ENCODE results near the gene ITGA11. TPM values are rescaled to one million over a fixed set of nuclear protein-coding genes. Genes with fewer than 3 reads are reported as not detected.
A peak's percentile ranks its signal among the peaks of the same experiment; 100 is the strongest.

Gene ITGA11
- total and polyA plus RNA-seq, 5 donors: 11.6 to 34.0 (median 20.4) TPM

- 95% methylated on average over 3 of the region's 3 CpGs for WGBS
- DNase-seq (no peak), ATAC-seq (no peak)
- no peak overlapping the region for H3K4me3 ChIP-seq (ENCODE audit: low read length)
- no peaks in the 10 kb centered on the region for H3K27me3 ChIP-seq (ENCODE audit: control insufficient read depth, insufficient read depth)
- H3K9me3 ChIP-seq (ENCODE audit: control insufficient read depth, low read length): no peaks in the 10 kb centered on the region
- intact Hi-C loops (cut with DNase I): no loop called here
- peaks cover 9% of the 10 kb centered on the region for H3K4me1 ChIP-seq (ENCODE audit: control insufficient read depth, insufficient read depth, low read length)
- H3K27ac ChIP-seq (ENCODE audit: low read length): no peak overlapping the region
These were observed 15.2 kb upstream of the ITGA11 start for GRCh38 chr15:68447209-68447608.

- DNase-seq: no peak
- intact Hi-C loops (cut with DNase I): no loop called here
- Histone ChIP-seq H3K4me3 (ENCODE audit: low read length) (no peak overlapping the region), H3K4me1 (ENCODE audit: control insufficient read depth, insufficient read depth, low read length) (peaks cover 7% of the 10 kb centered on the region), H3K9me3 (ENCODE audit: control insufficient read depth, low read length) (no peaks in the 10 kb centered on the region), H3K27ac (ENCODE audit: low read length) (no peak overlapping the region), H3K27me3 (ENCODE audit: control insufficient read depth, insufficient read depth) (no peaks in the 10 kb centered on the region)
- WGBS: 81% methylated on average over 2 of the region's 2 CpGs
- ATAC-seq: no peak
These were observed 13.4 kb upstream of the ITGA11 start for GRCh38 chr15:68445351-68445750.

GRCh38 chr15:68444336-68444735 lies 12.4 kb upstream of the ITGA11 start:
- Histone ChIP-seq H3K4me3 (ENCODE audit: low read length) (no peak overlapping the region), H3K27me3 (ENCODE audit: control insufficient read depth, insufficient read depth) (no peaks in the 10 kb centered on the region), H3K27ac (ENCODE audit: low read length) (no peak overlapping the region), H3K4me1 (ENCODE audit: control insufficient read depth, insufficient read depth, low read length) (peaks cover under 1% of the 10 kb centered on the region), H3K9me3 (ENCODE audit: control insufficient read depth, low read length) (no peaks in the 10 kb centered on the region)
- ATAC-seq (no peak), DNase-seq (no peak)
- intact Hi-C loops (cut with DNase I): no loop called here

GRCh38 chr15:68442903-68443302 lies 10.9 kb upstream of the ITGA11 start:
- 75% methylated on average over 2 of the region's 2 CpGs for WGBS
- intact Hi-C loops (cut with DNase I): no loop called here

GRCh38 chr15:68442041-68442440 lies 10.1 kb upstream of the ITGA11 start:
- DNase-seq: peak; percentile 52 to 78 (median 67)
- ATAC-seq: no peak
- no peaks in the 10 kb centered on the region for H3K9me3 ChIP-seq (ENCODE audit: control insufficient read depth, low read length)
- intact Hi-C loops (cut with DNase I): no loop called here
- no peaks in the 10 kb centered on the region for H3K27me3 ChIP-seq (ENCODE audit: control insufficient read depth, insufficient read depth)
- 67% methylated on average over 4 of the region's 4 CpGs for WGBS
- no peak overlapping the region for H3K27ac ChIP-seq (ENCODE audit: low read length)
- no peak overlapping the region for H3K4me3 ChIP-seq (ENCODE audit: low read length)
- peaks cover 4% of the 10 kb centered on the region for H3K4me1 ChIP-seq (ENCODE audit: control insufficient read depth, insufficient read depth, low read length)

More at GRCh38 chr15:68442903-68443302, 10.9 kb upstream of the ITGA11 start:
- Histone ChIP-seq H3K4me3 (ENCODE audit: low read length) (no peak overlapping the region), H3K9me3 (ENCODE audit: control insufficient read depth, low read length) (no peaks in the 10 kb centered on the region), H3K27ac (ENCODE audit: low read length) (no peak overlapping the region), H3K27me3 (ENCODE audit: control insufficient read depth, insufficient read depth) (no peaks in the 10 kb centered on the region), H3K4me1 (ENCODE audit: control insufficient read depth, insufficient read depth, low read length) (peaks cover 4% of the 10 kb centered on the region)
- no peak for ATAC-seq
- DNase-seq: no peak

GRCh38 chr15:68441045-68441743 lies 9.2 kb upstream of the ITGA11 start:
- DNase-seq (no peak), ATAC-seq (peak; percentile 68 to 77)
- H3K27me3 ChIP-seq (ENCODE audit: control insufficient read depth, insufficient read depth): no peaks in the 10 kb centered on the region
- WGBS: 59% methylated on average over 3 of the region's 3 CpGs
- peaks cover 4% of the 10 kb centered on the region for H3K4me1 ChIP-seq (ENCODE audit: control insufficient read depth, insufficient read depth, low read length)
- H3K9me3 ChIP-seq (ENCODE audit: control insufficient read depth, low read length): no peaks in the 10 kb centered on the region
- no peak overlapping the region for H3K27ac ChIP-seq (ENCODE audit: low read length)
- intact Hi-C loops (cut with DNase I): no loop called here
- no peak overlapping the region for H3K4me3 ChIP-seq (ENCODE audit: low read length)

GRCh38 chr15:68440136-68440535 lies 8.2 kb upstream of the ITGA11 start:
- Histone ChIP-seq H3K27me3 (ENCODE audit: control insufficient read depth, insufficient read depth) (no peaks in the 10 kb centered on the region), H3K27ac (ENCODE audit: low read length) (no peak overlapping the region), H3K4me3 (ENCODE audit: low read length) (no peak overlapping the region), H3K9me3 (ENCODE audit: control insufficient read depth, low read length) (no peaks in the 10 kb centered on the region), H3K4me1 (ENCODE audit: control insufficient read depth, insufficient read depth, low read length) (peaks cover 4% of the 10 kb centered on the region)
- 88% methylated on average over 1 of the region's 1 CpG for WGBS
- intact Hi-C loops (cut with DNase I): no loop called here
- ATAC-seq (no peak), DNase-seq (no peak)

- intact Hi-C loops (cut with DNase I): no loop called here
These were observed 7.5 kb upstream of the ITGA11 start for GRCh38 chr15:68439506-68439905.

GRCh38 chr15:68436680-68437079 lies 4.7 kb upstream of the ITGA11 start:
- H3K9me3 ChIP-seq (ENCODE audit: control insufficient read depth, low read length): no peaks in the 10 kb centered on the region
- H3K27me3 ChIP-seq (ENCODE audit: control insufficient read depth, insufficient read depth): no peaks in the 10 kb centered on the region
- peaks cover 4% of the 10 kb centered on the region for H3K4me1 ChIP-seq (ENCODE audit: control insufficient read depth, insufficient read depth, low read length)
- DNase-seq (no peak), ATAC-seq (no peak)
- no peak overlapping the region for H3K27ac ChIP-seq (ENCODE audit: low read length)
- 52% methylated on average over 1 of the region's 1 CpG for WGBS
- no peak overlapping the region for H3K4me3 ChIP-seq (ENCODE audit: low read length)
- intact Hi-C loops (cut with DNase I): no loop called here

More at GRCh38 chr15:68439506-68439905, 7.5 kb upstream of the ITGA11 start:
- Histone ChIP-seq H3K4me1 (ENCODE audit: control insufficient read depth, insufficient read depth, low read length) (peaks cover 4% of the 10 kb centered on the region), H3K4me3 (ENCODE audit: low read length) (no peak overlapping the region), H3K27me3 (ENCODE audit: control insufficient read depth, insufficient read depth) (no peaks in the 10 kb centered on the region), H3K27ac (ENCODE audit: low read length) (no peak overlapping the region), H3K9me3 (ENCODE audit: control insufficient read depth, low read length) (no peaks in the 10 kb centered on the region)
- DNase-seq: no peak
- no peak for ATAC-seq
- 89% methylated on average over 5 of the region's 5 CpGs for WGBS

GRCh38 chr15:68435966-68436365 lies 4.0 kb upstream of the ITGA11 start:
- H3K4me1 ChIP-seq (ENCODE audit: control insufficient read depth, insufficient read depth, low read length): peaks cover 4% of the 10 kb centered on the region
- no peak overlapping the region for H3K4me3 ChIP-seq (ENCODE audit: low read length)
- 73% methylated on average over 3 of the region's 3 CpGs for WGBS
- intact Hi-C loops (cut with DNase I): no loop called here
- ATAC-seq (peak; percentile 65 to 83), DNase-seq (peak; percentile 51 to 78 (median 60))
- H3K9me3 ChIP-seq (ENCODE audit: control insufficient read depth, low read length): no peaks in the 10 kb centered on the region
- no peaks in the 10 kb centered on the region for H3K27me3 ChIP-seq (ENCODE audit: control insufficient read depth, insufficient read depth)
- no peak overlapping the region for H3K27ac ChIP-seq (ENCODE audit: low read length)

GRCh38 chr15:68434021-68434420 lies 2.1 kb upstream of the ITGA11 start:
- no peaks in the 10 kb centered on the region for H3K9me3 ChIP-seq (ENCODE audit: control insufficient read depth, low read length)
- no peaks in the 10 kb centered on the region for H3K27me3 ChIP-seq (ENCODE audit: control insufficient read depth, insufficient read depth)
- H3K4me3 ChIP-seq (ENCODE audit: low read length): no peak overlapping the region
- 88% methylated on average over 6 of the region's 6 CpGs for WGBS
- H3K27ac ChIP-seq (ENCODE audit: low read length): no peak overlapping the region
- ATAC-seq (no peak), DNase-seq (no peak)
- intact Hi-C loops (cut with DNase I): no loop called here
- H3K4me1 ChIP-seq (ENCODE audit: control insufficient read depth, insufficient read depth, low read length): peaks cover 4% of the 10 kb centered on the region

GRCh38 chr15:68433551-68433950 lies 1.6 kb upstream of the ITGA11 start:
- no peak for ATAC-seq
- WGBS: 58% methylated on average over 2 of the region's 2 CpGs
- no peak for DNase-seq
- H3K27me3 ChIP-seq (ENCODE audit: control insufficient read depth, insufficient read depth): no peaks in the 10 kb centered on the region
- intact Hi-C loops (cut with DNase I): no loop called here
- H3K27ac ChIP-seq (ENCODE audit: low read length): no peak overlapping the region
- no peak overlapping the region for H3K4me3 ChIP-seq (ENCODE audit: low read length)
- H3K9me3 ChIP-seq (ENCODE audit: control insufficient read depth, low read length): no peaks in the 10 kb centered on the region
- H3K4me1 ChIP-seq (ENCODE audit: control insufficient read depth, insufficient read depth, low read length): peaks cover 2% of the 10 kb centered on the region

All from right cardiac atrium (tissue), 5 donors.